CD14-positive monocyte (primary cell): Measurements from ENCODE around the gene PPP1R16B. TPM values are rescaled to one million over a fixed set of nuclear protein-coding genes. Genes with fewer than 3 reads are reported as not detected.
"Not testable (repeated sequence)": the region's sequence is repeated elsewhere in the genome, so short reads cannot be mapped to it uniquely, and the experiment has no call there.

Experiments
- DNase-seq, 3 donors: peaks; one replicate each; pipeline ENCODE4 v3.0.0-alpha.2; 2011 to 2022
- H2AFZ ChIP-seq: 2 replicates; pipeline ENCODE4 v1.6.0; 2012; ENCODE audit warnings: mild to moderate bottlenecking, low read depth, low read length, inconsistent platforms; ENCODE audit not compliant: insufficient read depth, poor library complexity, severe bottlenecking
- H3K27ac ChIP-seq, 2 donors: 1 replicate in 1 of 2; 2 replicates in 1 of 2; pipeline ENCODE4 v1.5.1; 2012 to 2013; ENCODE audit warnings: low read length in 2 of 2, control low read depth in 1 of 2, inconsistent platforms in 1 of 2, low read depth in 1 of 2, mild to moderate bottlenecking in 1 of 2
- H3K27me3 ChIP-seq, 2 donors: one replicate each; pipeline versions ENCODE4 v1.6.0 to v1.6.1; 2011 to 2013; ENCODE audit warnings: low read length in 2 of 2; ENCODE audit not compliant: control insufficient read depth in 2 of 2, insufficient read depth in 2 of 2
- H3K36me3 ChIP-seq, 2 donors: replicated peaks in 1 of 2; 1 replicate in 1 of 2; 2 replicates in 1 of 2; pipeline versions ENCODE4 v1.5.1 to v1.6.1; 2012 to 2013; ENCODE audit warnings: low read length in 2 of 2, control low read depth in 1 of 2, inconsistent platforms in 1 of 2, mild to moderate bottlenecking in 1 of 2; ENCODE audit not compliant: insufficient read depth in 2 of 2, control insufficient read depth in 1 of 2
- H3K4me1 ChIP-seq, 2 donors: 1 replicate in 1 of 2; 2 replicates in 1 of 2; pipeline versions ENCODE4 v1.5.1 to v1.6.1; 2012 to 2013; ENCODE audit warnings: low read length in 2 of 2, control low read depth in 1 of 2, inconsistent platforms in 1 of 2, mild to moderate bottlenecking in 1 of 2, moderate library complexity in 1 of 2; ENCODE audit not compliant: insufficient read depth in 2 of 2, control insufficient read depth in 1 of 2
- H3K4me2 ChIP-seq: replicated peaks from 2 replicates; pipeline ENCODE3; 2012; ENCODE audit warnings: low read length, moderate library complexity, mild to moderate bottlenecking; ENCODE audit not compliant: poor library complexity, severe bottlenecking; ENCODE audit errors: extremely low read depth
- H3K4me3 ChIP-seq, 3 experiments: fragments of 200-600 bp in 1 of 3; sonication (generic) in 1 of 3; replicated peaks in 1 of 3; 1 replicate in 2 of 3; 2 replicates in 1 of 3; pipeline ENCODE4 v1.5.1; 2011 to 2013; ENCODE audit warnings: low read length in 3 of 3, mild to moderate bottlenecking in 3 of 3, control low read depth in 2 of 3, low read depth in 2 of 3, inconsistent platforms in 1 of 3, moderate library complexity in 1 of 3
- H3K79me2 ChIP-seq: 2 replicates; pipeline ENCODE4 v1.6.0; 2012; ENCODE audit warnings: mild to moderate bottlenecking, control low read depth, inconsistent platforms, low read length, moderate library complexity; ENCODE audit not compliant: insufficient read depth
- H3K9ac ChIP-seq: 2 replicates; pipeline ENCODE4 v1.6.0; 2017; ENCODE audit warnings: low read length, mild to moderate bottlenecking; ENCODE audit not compliant: insufficient read depth, poor library complexity, severe bottlenecking
- H3K9me3 ChIP-seq, 2 donors: replicated peaks in 1 of 2; 1 replicate in 1 of 2; 2 replicates in 1 of 2; pipeline versions ENCODE4 v1.5.1 to v1.6.1; 2012 to 2013; ENCODE audit warnings: low read length in 2 of 2, control low read depth in 1 of 2; ENCODE audit not compliant: control insufficient read depth in 1 of 2, insufficient read depth in 1 of 2
- H4K20me1 ChIP-seq: 2 replicates; pipeline ENCODE4 v1.6.0; 2012; ENCODE audit warnings: mild to moderate bottlenecking, low read length, control low read depth, moderate library complexity; ENCODE audit not compliant: insufficient read depth
- H3K27ac Mint-ChIP-seq, 7 donors: one replicate each; pipeline ENCODE4 v1.8.0; 2020; ENCODE audit warnings: mild to moderate bottlenecking in 7 of 7, mixed read lengths in 7 of 7, moderate library complexity in 6 of 7, inconsistent platforms in 2 of 7
- H3K27me3 Mint-ChIP-seq, 3 donors: one replicate each; pipeline ENCODE4 v1.8.0; 2021 to 2022; ENCODE audit warnings: low read depth in 3 of 3, mild to moderate bottlenecking in 3 of 3, mixed read lengths in 3 of 3, moderate library complexity in 3 of 3, inconsistent platforms in 1 of 3
- H3K36me3 Mint-ChIP-seq, 2 donors: one replicate each; pipeline ENCODE4 v1.8.0; 2020; ENCODE audit warnings: mixed read lengths in 2 of 2, inconsistent platforms in 1 of 2, mild to moderate bottlenecking in 1 of 2
- H3K4me1 Mint-ChIP-seq: one replicate; pipeline ENCODE4 v1.8.0; 2020; ENCODE audit warnings: mild to moderate bottlenecking, mixed read lengths
- H3K4me3 Mint-ChIP-seq, 2 donors: one replicate each; pipeline ENCODE4 v1.8.0; 2020; ENCODE audit warnings: mild to moderate bottlenecking in 2 of 2, mixed read lengths in 2 of 2, moderate library complexity in 1 of 2
- H3K9me3 Mint-ChIP-seq, 7 donors: one replicate each; pipeline ENCODE4 v1.8.0; 2020 to 2022; ENCODE audit warnings: mixed read lengths in 7 of 7, mild to moderate bottlenecking in 6 of 7, moderate library complexity in 6 of 7, inconsistent platforms in 2 of 7
- CTCF ChIP-seq: fragments of 200-600 bp; IDR thresholded peaks from one replicate; pipeline ENCODE4 v1.8.0; 2022; ENCODE audit warnings: antibody characterized with exemption, mild to moderate bottlenecking
- WGBS: methylation state at CpG from one replicate; pipeline ENCODE4 v1.1.5; 2013; ENCODE audit warnings: missing lambda C conversion rate; ENCODE audit not compliant: insufficient coverage; 5-methylcytosine and 5-hydroxymethylcytosine counted together
- intact Hi-C, 2 donors: fragments of 100-400 bp; cut with micrococcal nuclease; formaldehyde crosslinking; loops; one replicate each; pipeline versions ENCODE4 v1.15.0 to v1.15.1; 2023
- polyA plus RNA-seq, 3 donors: library from polyadenylated mRNA; depleted of rRNA in 1 of 3; unstranded in 2 of 3; stranded (reverse) in 1 of 3; fragments of 300-500 nt in 2 of 3; fragments of >200 nt in 1 of 3; fragmentation: Illumina TruSeq in 2 of 3; gene quantifications; 1 replicate in 2 of 3; 2 replicates in 1 of 3; pipeline ENCODE4 v1.2.3, GENCODE V29; 2012 to 2021

PPP1R16B gene
- polyA plus RNA-seq, 3 donors = 1.1 to 4.4 (median 1.4) TPM

GRCh38 chr20:38791940-38792339 is 13.6 kb upstream of the PPP1R16B start:
- no peak overlapping the region for H3K4me3 Mint-ChIP-seq
- no peak for DNase-seq
- no peak overlapping the region for H2AFZ ChIP-seq

GRCh38 chr20:38794057-38794456 is 11.4 kb upstream of the PPP1R16B start:
- H3K9ac ChIP-seq, H3K27ac ChIP-seq, H3K36me3 Mint-ChIP-seq, H3K4me2 ChIP-seq, DNase-seq, H3K27ac Mint-ChIP-seq, H3K79me2 ChIP-seq, H3K4me3 ChIP-seq, H3K4me3 Mint-ChIP-seq, intact Hi-C loops, H2AFZ ChIP-seq, H3K36me3 ChIP-seq, H3K9me3 ChIP-seq, H4K20me1 ChIP-seq, H3K27me3 ChIP-seq: not testable (repeated sequence)
- peaks cover 4 to 12% of the 10 kb centered on the region in 2 donors for H3K4me1 ChIP-seq
- H3K9me3 Mint-ChIP-seq = peaks cover 3 to 12% (median 7%) of the 10 kb centered on the region in 7 donors
- WGBS = 100% methylated on average over 1 of the region's 5 CpGs
- peaks cover 14% of the 10 kb centered on the region for H3K4me1 Mint-ChIP-seq
- H3K27me3 Mint-ChIP-seq = peaks cover 5 to 12% (median 7%) of the 10 kb centered on the region in 3 donors

More at GRCh38 chr20:38791940-38792339, 13.6 kb upstream of the PPP1R16B start:
- Histone ChIP-seq H3K27me3 (no peaks in the 10 kb centered on the region), H3K9ac (no peak overlapping the region), H3K4me3 (no peak overlapping the region), H3K4me2 (no peak overlapping the region), H3K27ac (no peak overlapping the region), H3K36me3 (no peaks in the 10 kb centered on the region), H3K9me3 (no peaks in the 10 kb centered on the region), H4K20me1 (no peaks in the 10 kb centered on the region), H3K4me1 (no peaks in the 10 kb centered on the region), H3K79me2 (no peaks in the 10 kb centered on the region)
- no CpG with 5 or more reads among the region's 1 CpG for WGBS
- Mint-ChIP-seq H3K27ac (no peak overlapping the region), H3K9me3 (no peaks in the 10 kb centered on the region), H3K36me3 (no peaks in the 10 kb centered on the region), H3K4me1 (peaks cover 3% of the 10 kb centered on the region), H3K27me3 (peaks cover 5 to 15% (median 7%) of the 10 kb centered on the region in 3 donors)
- intact Hi-C loops = no loop called here
- no peak for TF ChIP-seq CTCF
